ENCODE measurements around the gene CCDC60.

CCDC60 gene

GRCh38 chr12:119340578-119340977 is 6.0 kb downstream of the CCDC60 start:
- no peak overlapping the region for H3K4me3 ChIP-seq (ENCODE audit: low read depth, low read length)
- TF ChIP-seq PRDM4 (tag by site-specific recombination; IDR thresholded peaks at IDR 0.05) = no peak
- TF ChIP-seq ZNF114 (tag by site-specific recombination; IDR thresholded peaks at IDR 0.05) = no peak
- peak; percentile 61; the same call in 1 of the 2 replicates for TF ChIP-seq ATF2 (tag by site-specific recombination; IDR thresholded peaks at IDR 0.05; ENCODE audit: low read depth)
- TF ChIP-seq ZNF629 (tag by site-specific recombination; IDR thresholded peaks at IDR 0.05) = 0 out of 2 replicates have a peak, but pooled peaks have one; percentile 12
- ChIA-PET CTCF (interaction anchor here (0.7 kb wide), 1 partner anchor 132 kb away, joined by 3 read pairs; no protein-coding TSS in a partner anchor), POLR2A (no interaction called here)
- no peaks in the 10 kb centered on the region for H3K36me3 ChIP-seq (ENCODE audit: control insufficient read depth in 2 of 2, insufficient read depth in 1 of 2, low read length in 2 of 2)
- no peaks in the 10 kb centered on the region for H3K9me3 ChIP-seq (ENCODE audit: control insufficient read depth, insufficient read depth, low read depth, low read length)
- H3K27ac ChIP-seq (ENCODE audit: extremely low read depth, low read depth, low read length) = no peak overlapping the region
- H3K4me1 ChIP-seq (ENCODE audit: control insufficient read depth, insufficient read depth, low read length) = no peaks in the 10 kb centered on the region

- no peak for TF ChIP-seq ZNF121 (tag by site-specific recombination; IDR thresholded peaks at IDR 0.05)
- no peak for TF ChIP-seq ZNF112 (tag by site-specific recombination; IDR thresholded peaks at IDR 0.05)
- no peaks in the 10 kb centered on the region for H3K4me1 ChIP-seq (ENCODE audit: control insufficient read depth, insufficient read depth, low read length)
- CTCF ChIA-PET = interaction anchor here (0.7 kb wide), 1 partner anchor 133 kb away, joined by 3 read pairs; no protein-coding TSS in a partner anchor
- POLR2A ChIA-PET = interaction anchor here (0.6 kb wide), 1 partner anchor 522 kb away, joined by 3 read pairs; no protein-coding TSS in a partner anchor
- H3K9me3 ChIP-seq (ENCODE audit: control insufficient read depth, insufficient read depth, low read depth, low read length) = no peaks in the 10 kb centered on the region
- H3K36me3 ChIP-seq (ENCODE audit: control insufficient read depth in 2 of 2, insufficient read depth in 1 of 2, low read length in 2 of 2) = no peaks in the 10 kb centered on the region
- H3K4me3 ChIP-seq (ENCODE audit: low read depth, low read length) = no peak overlapping the region
- H3K27ac ChIP-seq (ENCODE audit: extremely low read depth, low read depth, low read length) = no peak overlapping the region
Observed at GRCh38 chr12:119341020-119341419, 6.5 kb downstream of the CCDC60 start.

GRCh38 chr12:119341988-119342387 is 7.5 kb downstream of the CCDC60 start:
- TF ChIP-seq ZBTB17 (tag by site-specific recombination; IDR thresholded peaks at IDR 0.05) (no peak), ZNF112 (tag by site-specific recombination; IDR thresholded peaks at IDR 0.05) (no peak), ZNF600 (tag by site-specific recombination; IDR thresholded peaks at IDR 0.05) (no peak), PRDM2 (tag by site-specific recombination; IDR thresholded peaks at IDR 0.05; ENCODE audit: borderline replicate concordance) (no peak)
- CTCF ChIA-PET = no interaction called here
- H3K36me3 ChIP-seq (ENCODE audit: control insufficient read depth in 2 of 2, insufficient read depth in 1 of 2, low read length in 2 of 2) = no peaks in the 10 kb centered on the region
- H3K9me3 ChIP-seq (ENCODE audit: control insufficient read depth, insufficient read depth, low read depth, low read length) = no peaks in the 10 kb centered on the region
- H3K4me1 ChIP-seq (ENCODE audit: control insufficient read depth, insufficient read depth, low read length) = no peaks in the 10 kb centered on the region
- H3K4me3 ChIP-seq (ENCODE audit: low read depth, low read length) = no peak overlapping the region
- H3K27ac ChIP-seq (ENCODE audit: extremely low read depth, low read depth, low read length) = no peak overlapping the region
- POLR2A ChIA-PET = no interaction called here

Measured in HEK293 (cell line).